ENCODE measurements around the gene POLR1E.
"Not testable (repeated sequence)": the region's sequence is repeated elsewhere in the genome, so short reads cannot be mapped to it uniquely, and the experiment has no call there.

Gene POLR1E

DNA sequence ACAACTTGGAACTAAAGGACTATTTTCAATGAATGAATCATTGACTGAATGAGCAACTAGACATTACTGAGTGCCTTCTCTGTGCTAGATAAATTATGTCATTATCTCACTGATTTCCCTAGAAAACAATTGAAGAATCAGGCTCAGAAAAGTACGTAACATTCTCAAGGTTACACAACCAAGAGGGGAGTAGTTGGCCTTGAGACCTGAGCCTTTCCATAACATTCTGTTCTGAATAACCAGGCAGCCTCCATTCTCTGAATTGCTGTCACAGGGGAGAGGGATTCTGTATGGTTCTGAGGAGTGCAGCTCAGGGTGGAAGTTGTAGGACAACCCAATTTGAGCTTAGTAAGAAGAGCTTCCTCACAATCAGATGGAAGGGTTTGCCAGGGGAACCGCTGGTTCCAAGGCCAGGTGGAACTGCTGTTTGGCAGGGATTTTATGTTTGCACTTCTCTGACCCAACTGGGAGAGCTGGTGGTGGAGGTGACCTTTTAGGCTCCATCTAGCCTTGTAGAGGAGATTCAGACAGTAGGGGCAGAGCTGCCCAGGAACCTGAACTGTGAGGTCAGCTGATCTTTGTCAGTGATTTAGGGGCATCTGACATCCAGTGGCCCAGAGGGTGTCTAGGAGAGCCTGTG, 16.3 kb downstream of the POLR1E start:
- DNase-seq (ENCODE audit: low spot score) = no peak

DNA sequence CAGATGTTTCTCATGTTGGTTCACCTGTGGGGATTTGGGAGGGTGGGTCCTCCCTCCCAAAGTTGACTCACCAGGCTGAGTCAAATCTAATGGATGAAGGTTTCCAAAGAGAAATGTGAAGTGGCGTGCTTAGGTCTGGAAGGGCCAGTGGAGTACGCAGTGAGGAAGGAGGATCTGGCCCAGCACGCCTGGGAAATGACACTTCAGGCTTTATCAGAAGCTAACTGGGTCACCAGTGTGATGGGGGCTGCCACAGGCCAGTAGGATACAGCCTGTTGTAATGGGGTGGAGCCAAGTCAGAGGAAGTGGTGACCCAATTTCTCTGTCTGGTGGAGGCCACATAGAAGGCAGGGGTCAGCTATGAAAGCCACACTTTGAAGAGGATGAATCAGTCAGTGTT, 18.0 kb downstream of the POLR1E start:
- DNase-seq (ENCODE audit: low spot score) = no peak

DNA sequence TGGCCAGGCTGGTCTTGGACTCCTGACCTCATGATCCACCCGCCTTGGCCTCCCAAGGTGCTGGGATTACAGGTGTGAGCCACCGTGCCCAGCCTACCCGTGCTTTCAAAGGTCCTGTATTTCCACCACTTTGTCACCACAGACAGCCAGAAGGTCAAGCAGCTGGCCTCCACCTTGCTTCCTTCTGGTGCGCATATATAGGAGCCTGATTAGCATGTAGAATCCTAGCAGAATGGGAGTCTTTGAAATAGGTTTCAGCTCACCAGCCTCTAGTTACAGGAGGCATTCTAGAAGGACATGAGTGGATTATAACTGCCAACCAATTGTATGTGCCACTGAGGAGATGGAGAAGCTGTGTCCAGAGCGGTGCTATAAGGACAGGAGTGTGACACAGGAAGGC, 18.9 kb downstream of the POLR1E start:
- DNase-seq (ENCODE audit: low spot score) = no peak

DNA sequence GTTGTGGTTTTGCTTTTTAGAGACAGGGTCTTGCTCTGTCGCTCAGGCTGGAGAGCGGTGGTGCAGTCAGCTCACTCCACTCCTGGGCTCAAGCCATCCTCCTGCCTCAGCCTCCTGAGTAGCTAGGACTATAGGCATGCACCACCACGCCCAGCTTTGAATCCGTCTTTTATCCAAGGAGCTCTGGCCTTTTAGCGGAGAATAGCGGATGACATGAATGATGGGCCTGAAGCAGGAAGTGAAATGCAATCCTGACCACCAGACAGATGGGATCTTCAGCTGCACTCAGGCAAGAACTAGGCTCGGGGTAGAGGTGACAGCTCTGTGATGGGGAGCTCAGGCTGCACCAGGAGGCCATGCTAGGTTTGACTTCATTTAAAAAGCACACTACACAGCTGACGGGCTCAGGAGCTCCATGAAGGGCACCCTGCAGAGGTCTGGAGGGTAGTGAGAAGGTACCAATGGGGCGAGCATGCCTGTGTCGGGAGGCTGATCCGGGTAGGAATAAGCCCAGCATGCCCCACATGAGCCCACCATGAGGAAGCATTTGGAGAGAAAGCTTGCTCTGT, 21.9 kb downstream of the POLR1E start:
- DNase-seq (ENCODE audit: low spot score) = no peak

DNA sequence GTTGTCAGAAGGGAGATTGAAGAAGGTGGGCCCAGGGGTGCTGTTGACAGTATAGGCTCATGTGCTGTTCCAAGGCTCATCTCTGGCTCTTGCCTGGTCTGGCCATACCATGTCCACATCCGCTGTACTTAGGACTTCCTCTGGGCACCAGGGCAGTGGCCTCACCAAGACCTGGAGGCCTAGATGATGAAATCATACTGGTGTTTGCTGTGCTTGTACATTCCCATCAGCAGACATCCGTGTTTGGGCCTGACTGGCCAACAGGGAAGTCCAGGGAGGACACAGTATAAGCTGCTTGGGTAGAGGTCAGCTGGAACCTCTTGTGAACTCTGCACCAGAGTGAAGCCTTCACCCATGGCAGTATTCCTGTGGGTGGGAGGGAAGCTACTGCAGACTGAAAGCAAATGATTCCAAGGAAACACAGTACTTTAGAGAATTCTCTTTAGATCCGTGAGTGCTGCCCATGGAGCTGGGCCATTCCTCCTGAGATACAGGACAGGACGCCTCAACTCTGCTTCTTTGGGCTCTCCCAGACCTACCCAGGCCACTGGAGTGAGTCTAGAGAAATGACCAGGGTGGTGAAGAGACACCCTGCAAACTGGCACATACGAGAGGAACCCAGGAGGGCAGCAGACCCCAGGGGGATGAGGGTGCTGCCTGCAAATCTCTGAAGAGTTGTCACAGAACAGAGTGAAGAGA, 22.5 kb downstream of the POLR1E start:
- DNase-seq (ENCODE audit: low spot score) = peak; percentile 67

DNA sequence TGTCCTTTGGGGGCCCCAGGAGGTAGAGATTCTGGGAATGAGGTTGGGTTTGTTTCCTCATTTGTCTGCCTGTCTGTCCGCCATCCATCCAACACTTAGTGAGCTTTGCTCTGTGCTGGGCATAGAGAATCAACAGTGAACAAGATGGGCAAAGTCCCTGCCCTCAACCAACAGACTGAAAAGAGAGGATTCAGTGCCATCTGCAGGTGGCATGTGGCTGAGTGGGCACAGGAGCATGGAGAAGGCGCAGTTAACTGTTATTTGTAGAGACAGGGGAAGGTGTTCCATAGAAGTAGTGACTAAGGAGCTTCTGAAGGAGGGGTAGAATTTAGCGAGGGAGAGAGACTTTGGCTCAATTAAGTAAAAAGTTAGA, 23.1 kb downstream of the POLR1E start:
- no peak for DNase-seq (ENCODE audit: low spot score)

DNA sequence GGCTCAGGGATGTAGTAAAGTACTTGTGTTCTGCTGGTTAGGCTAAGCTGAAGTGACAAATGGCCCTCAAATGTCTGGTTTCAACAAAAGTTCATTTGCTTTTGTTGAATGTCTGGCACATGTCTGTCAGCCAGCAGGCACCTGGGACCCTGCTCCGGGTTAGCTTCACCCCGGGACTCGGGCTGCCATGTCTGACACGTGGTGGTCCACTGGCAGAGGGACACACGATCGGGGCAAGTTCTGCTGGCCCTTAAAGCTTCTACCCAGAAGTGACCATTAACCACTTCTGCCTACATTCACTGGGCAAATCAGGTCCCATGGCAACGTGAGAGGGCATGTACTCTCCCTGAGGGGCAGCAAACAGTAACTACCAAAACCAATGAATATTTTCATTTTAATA, 23.8 kb downstream of the POLR1E start:
- no peak for DNase-seq (ENCODE audit: low spot score)

DNA sequence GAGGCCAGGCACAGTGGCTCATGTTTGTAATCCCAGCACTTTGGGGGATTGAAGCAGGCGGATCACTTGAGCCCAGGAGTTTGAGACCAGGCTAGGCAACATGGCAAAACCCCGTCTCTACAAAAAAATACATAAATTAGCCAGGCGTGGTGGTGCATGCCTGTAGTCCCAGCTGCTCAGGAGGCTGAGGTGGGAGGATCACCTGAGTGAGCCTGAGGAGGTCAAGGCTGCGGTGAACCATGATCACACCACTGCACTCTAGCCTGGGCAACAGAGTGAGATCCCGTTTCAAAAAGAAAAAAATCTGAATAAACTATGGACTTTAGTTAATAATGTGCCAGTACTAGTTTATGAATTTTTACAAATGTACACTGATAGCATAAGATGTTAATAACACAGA, 24.3 kb downstream of the POLR1E start:
- not testable (repeated sequence) for DNase-seq (ENCODE audit: low spot score)

DNA sequence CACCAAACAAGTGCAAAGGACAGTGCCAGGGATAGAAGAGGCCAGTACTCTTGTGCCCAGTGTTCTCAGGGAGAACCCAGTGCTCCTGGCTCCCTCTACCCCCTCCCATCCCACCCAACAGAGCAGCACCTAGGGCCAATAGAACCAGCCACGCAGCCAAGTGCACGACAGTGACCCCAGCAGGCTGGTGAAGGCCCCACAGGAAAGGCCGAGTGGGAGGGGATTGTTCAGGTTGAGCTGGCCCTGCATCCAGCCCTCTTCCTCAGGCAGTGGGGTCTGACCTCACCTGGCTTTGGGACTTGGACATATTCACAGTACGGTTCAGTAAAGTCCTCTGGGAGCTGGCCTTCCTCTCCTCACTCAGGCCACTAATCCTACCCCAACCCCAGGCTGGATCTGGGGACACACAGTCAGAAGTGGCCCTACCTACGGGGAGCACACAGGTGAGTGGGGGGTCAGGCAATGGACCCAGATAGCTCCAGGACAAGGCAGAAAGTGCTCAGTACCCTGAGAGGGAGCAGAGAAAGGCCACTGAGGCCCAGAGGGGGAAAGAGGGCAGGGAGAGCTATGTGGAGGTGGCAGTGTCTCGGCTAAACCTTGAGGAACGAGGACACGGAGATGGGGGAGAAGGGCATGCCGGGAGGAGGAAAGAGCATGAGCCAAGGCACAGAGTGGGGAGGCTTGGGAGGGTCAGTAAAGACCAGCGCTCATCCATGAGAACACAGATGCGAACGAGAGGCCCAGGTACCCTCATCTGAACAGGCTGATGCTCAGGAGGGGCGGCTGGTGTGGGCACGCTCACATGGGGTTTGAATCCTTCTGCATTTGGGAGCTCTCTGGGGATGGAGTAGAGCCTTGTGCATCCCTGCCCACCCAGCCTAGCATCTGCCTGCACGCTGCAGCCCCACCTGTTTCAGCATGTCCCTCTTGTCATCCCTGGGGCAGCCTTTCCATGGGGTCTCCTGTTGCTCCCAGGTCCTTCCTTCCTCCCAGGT, 25.6 kb downstream of the POLR1E start:
- DNase-seq (ENCODE audit: low spot score) = peak; percentile 37

DNA sequence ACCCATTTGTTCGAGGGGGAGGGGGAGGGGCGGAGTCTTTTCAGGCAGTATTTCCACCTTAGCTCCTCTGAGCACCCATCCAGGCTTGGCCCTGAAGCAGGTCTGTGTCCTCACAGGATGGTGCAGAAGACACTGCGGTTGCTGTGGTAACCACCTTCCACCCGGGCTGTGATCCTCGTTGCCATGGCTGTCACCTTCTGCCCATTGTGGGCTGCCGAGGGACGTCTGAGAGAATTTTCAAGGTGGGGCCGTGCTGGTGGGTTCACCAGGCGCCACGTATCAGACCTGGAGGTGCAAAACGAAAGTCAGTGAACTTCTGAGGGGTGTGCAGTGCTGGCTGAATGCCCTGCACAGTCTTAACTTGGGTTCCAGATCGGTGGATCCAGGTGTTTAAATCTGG, 26.7 kb downstream of the POLR1E start:
- DNase-seq (ENCODE audit: low spot score) = no peak

DNA sequence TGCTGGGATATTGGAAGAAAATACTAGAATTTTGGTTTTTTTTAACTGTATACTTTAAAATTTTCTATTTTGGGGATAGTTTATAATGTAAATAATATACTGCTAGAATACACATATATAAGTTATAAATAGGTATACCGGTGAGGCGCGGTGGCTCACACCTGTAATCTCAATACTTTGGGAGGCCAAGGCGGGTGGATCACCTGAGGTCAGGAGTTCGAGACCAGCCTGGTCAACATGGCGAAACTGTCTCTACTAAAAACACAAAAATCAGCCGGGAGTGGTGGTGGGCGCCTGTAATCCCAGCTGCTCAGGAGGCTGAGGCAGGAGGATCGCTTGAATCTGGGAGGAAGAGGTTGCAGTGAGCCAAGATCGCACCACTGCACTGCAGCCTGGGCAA, 28.7 kb downstream of the POLR1E start:
- not testable (repeated sequence) for DNase-seq (ENCODE audit: low spot score)

DNA sequence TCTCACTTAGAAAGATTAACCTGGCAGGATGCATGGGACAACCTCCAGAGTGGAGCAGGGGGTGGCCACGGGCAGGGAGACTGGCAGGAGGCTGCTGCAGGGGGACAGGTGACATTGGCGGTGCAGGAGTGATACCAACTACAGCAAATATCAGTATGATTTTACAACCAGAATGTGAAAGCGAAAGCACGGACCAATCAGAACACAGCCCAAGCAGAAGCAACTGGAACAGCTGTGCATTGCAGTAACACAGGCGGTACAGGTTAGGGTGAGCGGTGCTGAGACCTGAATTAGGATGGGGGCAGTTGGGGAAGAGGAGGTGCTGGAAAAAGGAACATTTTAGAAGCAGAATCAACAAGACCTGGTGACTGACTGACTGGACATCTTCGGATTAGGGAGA, 29.3 kb downstream of the POLR1E start:
- no peak for DNase-seq (ENCODE audit: low spot score)

DNA sequence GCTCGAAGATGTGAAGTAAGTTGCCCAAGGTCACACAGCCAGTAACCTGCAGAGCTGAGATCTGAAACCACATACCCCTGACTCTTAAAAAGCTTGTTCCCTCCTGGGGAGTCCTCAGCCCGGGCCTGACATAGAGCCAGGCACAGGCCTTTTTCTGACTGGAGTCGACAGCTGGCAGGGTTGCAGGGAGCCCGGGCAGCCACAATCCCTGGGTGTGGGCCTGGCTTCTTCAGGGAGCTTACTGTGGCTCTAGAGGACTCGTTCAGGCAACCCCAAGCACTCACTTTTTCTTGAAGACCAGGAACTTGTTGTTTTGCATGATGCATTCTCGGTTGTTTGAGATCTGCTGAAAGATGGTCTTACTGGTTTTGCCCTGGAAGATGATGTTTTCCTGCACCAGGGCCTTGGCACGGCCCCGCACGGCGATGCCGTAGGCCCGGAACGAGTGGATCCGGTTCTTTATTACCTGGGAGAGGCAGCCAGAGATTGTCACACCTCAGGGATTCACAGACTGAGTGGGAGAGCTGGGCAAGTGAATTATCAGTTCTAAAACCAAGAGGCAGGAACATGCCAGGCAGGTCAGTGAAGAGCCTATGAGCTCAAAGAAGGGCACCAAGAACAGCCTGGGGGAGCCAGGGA, 30.0 kb downstream of the POLR1E start:
- DNase-seq (ENCODE audit: low spot score) = no peak

DNA sequence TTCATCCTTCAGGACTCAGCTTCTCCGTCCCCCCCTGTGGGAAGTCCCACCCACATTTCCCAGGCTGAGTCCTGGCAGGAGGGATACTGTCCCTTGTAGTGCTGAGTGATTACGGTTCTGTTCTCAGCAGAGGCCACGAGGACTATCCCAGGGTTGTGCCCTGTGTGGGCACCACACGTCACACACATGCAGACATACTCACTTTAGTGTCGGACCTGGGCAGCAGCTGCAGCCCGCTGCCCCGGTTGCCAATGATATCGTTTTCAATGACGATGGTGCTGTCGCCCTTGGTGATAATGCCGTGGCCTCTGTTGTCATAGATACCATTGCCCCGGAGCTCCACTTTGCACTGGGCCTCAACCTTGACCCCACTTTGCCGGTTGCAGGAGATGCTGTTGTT, 32.2 kb downstream of the POLR1E start:
- no peak for DNase-seq (ENCODE audit: low spot score)

DNA sequence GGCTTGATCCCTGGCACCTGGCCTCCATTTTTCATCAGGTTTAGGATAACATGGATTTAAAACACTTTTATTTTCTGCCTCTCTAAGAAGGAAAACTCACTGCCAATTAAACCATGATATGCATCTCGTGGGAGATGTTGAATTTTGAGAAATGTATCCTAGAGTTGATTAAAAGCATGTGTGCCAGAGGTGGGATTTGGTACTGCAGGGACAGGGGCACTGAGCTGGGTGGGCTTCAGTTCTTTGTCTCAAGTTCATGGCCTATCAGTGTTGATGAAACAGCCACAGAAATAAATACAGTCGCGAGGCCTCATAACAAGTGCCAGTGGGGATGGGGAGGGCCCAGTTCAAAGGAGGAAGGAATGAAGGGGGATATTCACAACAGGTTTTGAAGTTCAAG, 34.9 kb downstream of the POLR1E start:
- DNase-seq (ENCODE audit: low spot score) = no peak

DNA sequence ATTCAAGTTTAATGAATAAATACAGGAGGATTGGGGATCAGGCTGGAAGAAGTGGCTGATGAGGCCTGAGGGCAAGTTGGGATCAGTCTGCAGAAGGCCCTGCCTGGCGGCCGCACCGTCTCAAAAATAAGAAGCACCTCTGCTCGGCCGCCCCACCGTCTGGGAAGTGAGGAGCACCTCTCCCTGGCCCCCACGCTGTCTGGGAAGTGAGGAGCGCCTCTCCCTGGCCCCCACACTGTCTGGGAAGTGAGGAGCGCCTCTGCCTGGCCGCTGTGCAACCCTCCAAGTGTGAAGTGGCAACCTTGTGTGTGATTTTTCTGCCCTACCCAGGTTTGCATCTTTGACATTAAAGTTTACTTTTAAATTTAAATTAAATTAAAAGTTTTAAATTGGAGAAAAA, 35.4 kb downstream of the POLR1E start:
- DNase-seq (ENCODE audit: low spot score) = no peak

DNA sequence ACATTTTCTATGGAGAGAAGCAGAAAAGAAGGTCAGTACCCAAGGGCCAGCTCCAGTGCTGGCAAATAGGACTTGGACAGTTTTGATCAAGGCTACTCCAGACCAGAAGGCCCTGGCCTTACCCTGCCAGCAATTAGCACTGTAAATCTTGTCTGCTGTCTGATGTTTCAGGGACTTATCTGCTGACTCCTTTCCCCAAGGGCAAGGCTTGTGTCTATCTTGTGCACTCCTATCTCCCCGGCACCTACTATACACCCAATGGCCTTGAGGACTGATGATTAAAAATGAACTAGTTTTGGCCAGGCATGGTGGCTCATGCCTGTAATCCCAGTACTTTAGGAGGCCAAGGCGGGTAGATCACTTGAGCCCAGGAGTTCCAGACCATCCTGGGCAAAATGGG, 37.2 kb downstream of the POLR1E start:
- DNase-seq (ENCODE audit: low spot score) = no peak

DNA sequence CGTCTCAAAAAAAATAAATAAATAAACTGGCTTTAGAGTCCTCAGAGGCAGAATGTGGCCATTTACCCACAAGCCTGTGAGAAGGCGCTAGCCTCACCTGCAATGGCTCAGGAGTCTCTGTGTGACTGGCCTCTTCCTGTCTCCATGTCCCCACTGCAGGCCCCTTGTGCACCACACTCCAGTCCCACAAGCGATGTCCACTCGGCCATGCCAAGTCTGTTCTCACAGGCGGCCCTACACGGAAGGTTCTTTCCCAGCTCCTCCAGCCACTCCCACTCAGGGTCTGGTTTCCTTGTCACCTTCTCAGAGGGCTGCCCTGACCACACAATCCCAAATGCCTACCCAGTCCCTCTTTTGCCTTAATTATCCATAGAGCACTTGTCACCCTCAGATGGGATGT, 38.2 kb downstream of the POLR1E start:
- DNase-seq (ENCODE audit: low spot score) = no peak

DNA sequence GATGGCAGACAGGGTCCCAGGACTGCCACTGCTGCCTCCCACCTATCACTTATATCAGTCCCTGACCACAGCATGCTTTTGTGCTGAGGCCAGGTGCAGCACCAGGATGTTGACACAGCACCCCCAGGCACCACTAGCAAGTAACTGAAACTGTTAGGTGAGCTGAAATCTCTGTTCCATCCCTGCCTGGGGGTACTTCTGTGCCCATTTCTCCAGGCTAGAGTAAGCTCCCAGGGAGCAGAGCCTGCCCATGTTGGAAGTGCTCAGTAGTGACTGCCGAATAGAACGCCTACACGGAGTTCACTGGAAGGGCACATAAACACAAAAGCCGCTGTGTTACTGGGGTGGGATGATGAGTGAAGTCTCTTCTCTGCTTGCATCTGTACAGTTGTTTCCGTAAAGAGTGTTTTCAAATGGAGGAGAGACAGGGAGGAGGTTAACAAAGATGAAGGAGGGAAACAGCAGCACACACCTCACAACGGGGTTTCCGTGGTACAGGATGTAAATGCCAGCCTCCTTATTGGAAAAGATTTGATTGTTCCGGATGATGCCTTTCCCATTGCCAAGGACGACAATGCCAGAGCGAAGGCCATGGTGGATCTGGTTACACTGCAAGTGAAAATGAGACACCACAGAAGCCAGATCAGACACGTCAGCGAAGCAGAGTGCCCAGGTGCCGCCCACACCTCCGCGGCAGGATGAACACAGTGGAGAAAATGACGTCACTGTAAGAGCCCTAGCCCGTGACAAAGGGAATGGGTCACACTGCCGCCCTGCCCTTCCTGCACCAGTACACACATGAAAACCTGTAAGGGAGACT, 43.1 kb downstream of the POLR1E start:
- DNase-seq (ENCODE audit: low spot score) = no peak

DNA sequence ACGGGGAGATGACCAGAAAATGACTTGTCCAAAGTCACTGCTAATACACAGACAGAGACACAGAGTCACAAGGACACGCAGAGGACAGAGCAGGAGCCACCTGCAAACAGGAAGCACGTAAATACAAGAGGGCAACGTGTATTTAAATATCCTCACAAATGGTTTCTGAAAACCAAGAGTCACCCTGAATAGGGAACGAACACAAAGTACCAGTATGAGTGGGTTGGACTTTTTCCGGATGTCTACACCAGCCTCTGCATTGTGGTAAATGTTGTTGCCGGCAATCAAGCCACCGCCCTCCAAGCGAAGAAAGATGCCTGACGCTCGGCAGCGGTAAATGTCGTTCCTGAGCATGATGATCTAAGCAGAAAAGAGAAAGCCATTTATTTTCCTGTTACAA, 46.0 kb downstream of the POLR1E start:
- DNase-seq (ENCODE audit: low spot score) = no peak

DNA sequence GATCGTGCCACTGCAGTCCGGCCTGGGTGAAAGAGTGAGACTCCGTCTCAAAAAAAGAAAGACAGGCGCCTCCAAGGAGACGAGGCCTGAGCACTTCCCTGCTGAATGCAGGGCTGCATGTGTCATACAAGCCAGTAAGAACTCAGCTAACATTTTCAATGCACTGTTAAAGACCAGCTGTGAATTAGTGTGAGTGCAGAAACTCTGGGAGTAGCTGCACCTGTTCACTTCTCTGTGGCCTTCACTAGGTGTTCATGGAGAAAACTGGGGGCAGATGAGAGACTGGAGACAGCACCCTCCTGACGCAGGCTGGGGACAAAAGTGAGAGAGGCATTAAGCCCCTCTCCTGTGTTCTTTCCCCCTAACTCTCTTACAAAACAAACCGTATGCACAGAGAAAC, 48.7 kb downstream of the POLR1E start:
- DNase-seq (ENCODE audit: low spot score) = no peak
